Measurements from ENCODE around the gene ELP4.

DNA sequence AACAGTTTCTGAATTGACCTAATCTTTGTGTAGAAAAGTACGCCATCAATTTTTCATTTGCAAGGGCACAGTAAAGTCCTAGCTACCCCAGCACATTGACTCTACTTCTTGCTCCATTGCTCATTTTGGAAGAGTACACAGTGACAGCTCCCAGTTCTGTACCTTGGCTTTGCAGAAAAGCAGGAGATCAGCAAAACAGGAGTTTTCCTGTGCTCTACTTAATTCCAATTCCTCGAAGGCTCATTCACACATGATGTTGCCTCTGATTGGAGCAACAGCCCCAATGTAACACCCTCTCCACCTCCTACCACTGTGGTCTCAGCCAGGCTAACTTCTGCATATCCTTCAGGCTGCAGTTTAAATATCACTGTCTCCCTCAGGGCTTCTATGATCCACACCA, 182.9 kb downstream of the ELP4 start:
- TF ChIP-seq EZH2 (IDR thresholded peaks at IDR 0.05), result no peak
- no peak for TF ChIP-seq POLR2AphosphoS5 (IDR thresholded peaks at IDR 0.05; ENCODE audit: borderline replicate concordance, low read depth, low read length)
- TF ChIP-seq FOXP2 (optimal IDR thresholded peaks at IDR 0.05; ENCODE audit: control extremely low read depth, extremely low read length, insufficient read depth), result no peak
